Measurements from ENCODE around the gene POU3F3.

Gene POU3F3

GRCh38 chr2:104885119-104885782, 31.3 kb downstream of the POU3F3 start:
- TF ChIP-seq CTCF (IDR thresholded peaks at IDR 0.05; ENCODE audit: low read depth, low read length): no peak
- no peak overlapping the region for H3K4me3 ChIP-seq (ENCODE audit: low read depth, low read length)

GRCh38 chr2:104887676-104888075, 33.8 kb downstream of the POU3F3 start:
- no peak overlapping the region for H3K4me3 ChIP-seq (ENCODE audit: low read depth, low read length)
- no peak for TF ChIP-seq CTCF (IDR thresholded peaks at IDR 0.05; ENCODE audit: low read depth, low read length)

GRCh38 chr2:104888489-104889258, 34.8 kb downstream of the POU3F3 start:
- H3K4me3 ChIP-seq (ENCODE audit: low read depth, low read length): no peak overlapping the region

GRCh38 chr2:104889291-104889959, 35.5 kb downstream of the POU3F3 start:
- H3K4me3 ChIP-seq (ENCODE audit: low read depth, low read length): no peak overlapping the region
- no peak for TF ChIP-seq CTCF (IDR thresholded peaks at IDR 0.05; ENCODE audit: low read depth, low read length)

More at GRCh38 chr2:104888489-104889258, 34.8 kb downstream of the POU3F3 start:
- no peak for TF ChIP-seq CTCF (IDR thresholded peaks at IDR 0.05; ENCODE audit: low read depth, low read length)

GRCh38 chr2:104889960-104890684, 36.2 kb downstream of the POU3F3 start:
- no peak overlapping the region for H3K4me3 ChIP-seq (ENCODE audit: low read depth, low read length)
- TF ChIP-seq CTCF (IDR thresholded peaks at IDR 0.05; ENCODE audit: low read depth, low read length): no peak

- TF ChIP-seq CTCF (IDR thresholded peaks at IDR 0.05; ENCODE audit: low read depth, low read length): no peak
- H3K4me3 ChIP-seq (ENCODE audit: low read depth, low read length): no peak overlapping the region
Measured at GRCh38 chr2:104890685-104891069, 36.8 kb downstream of the POU3F3 start.

Measured in WI38 (cell line).